Stimulated activated CD8-positive, alpha-beta memory T cell treated with anti-CD3 and anti-CD28 coated beads, Interleukin-2, amount 100 ng/mL, for 1 hour (primary cell): Measurements from ENCODE around the gene APCDD1L.
"Not testable (repeated sequence)": the region's sequence is repeated elsewhere in the genome, so short reads cannot be mapped to it uniquely, and the experiment has no call there.

ENCODE experiments used
- DNase-seq, 2 donors: peaks; one replicate each; pipeline ENCODE4 v3.0.0-alpha.2; 2020; ENCODE audit warnings: low read depth in 2 of 2

Gene APCDD1L

GRCh38 chr20:58545565-58546415 lies 30.6 kb upstream of the APCDD1L start:
- no peak for DNase-seq

DNA sequence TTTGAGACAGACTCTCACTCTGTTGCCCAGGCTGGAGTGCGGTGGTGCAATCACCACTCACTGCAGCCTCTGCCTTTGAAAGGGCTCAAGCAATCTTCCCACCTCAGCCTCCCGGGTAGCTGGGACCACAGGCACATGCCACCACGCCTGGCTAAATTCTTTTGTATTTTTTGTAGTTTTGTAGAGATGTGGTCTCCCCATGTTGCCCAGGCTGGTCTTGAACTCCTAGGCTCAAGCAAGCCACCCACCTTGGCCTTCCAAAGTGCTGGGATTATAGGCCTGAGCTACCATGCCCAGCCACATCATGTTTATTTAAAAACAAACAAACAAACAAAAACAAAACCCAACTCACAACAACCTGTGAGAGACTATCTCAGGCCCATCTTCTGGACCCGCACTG lies 29.7 kb upstream of the APCDD1L start:
- DNase-seq, result no peak

DNA sequence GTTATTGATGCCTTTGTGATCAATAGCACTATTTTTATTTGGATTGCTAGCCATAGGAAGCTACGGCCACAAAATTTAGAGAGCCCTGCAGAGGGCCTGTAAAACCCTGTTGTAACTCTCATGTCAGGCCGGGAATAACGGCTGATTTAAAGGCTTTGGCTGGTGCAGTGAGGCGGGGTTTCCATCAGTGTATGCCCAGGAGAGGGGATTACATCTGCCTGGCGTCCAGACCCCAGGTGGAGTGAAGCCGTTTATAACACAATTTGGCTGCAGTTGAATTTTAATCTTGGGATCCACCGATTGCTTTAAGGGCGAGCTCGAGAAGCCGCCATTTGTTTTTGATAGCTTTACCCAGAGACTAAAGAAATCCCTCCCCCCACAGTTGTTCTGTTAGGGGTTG lies 29.1 kb upstream of the APCDD1L start:
- DNase-seq, result no peak

DNA sequence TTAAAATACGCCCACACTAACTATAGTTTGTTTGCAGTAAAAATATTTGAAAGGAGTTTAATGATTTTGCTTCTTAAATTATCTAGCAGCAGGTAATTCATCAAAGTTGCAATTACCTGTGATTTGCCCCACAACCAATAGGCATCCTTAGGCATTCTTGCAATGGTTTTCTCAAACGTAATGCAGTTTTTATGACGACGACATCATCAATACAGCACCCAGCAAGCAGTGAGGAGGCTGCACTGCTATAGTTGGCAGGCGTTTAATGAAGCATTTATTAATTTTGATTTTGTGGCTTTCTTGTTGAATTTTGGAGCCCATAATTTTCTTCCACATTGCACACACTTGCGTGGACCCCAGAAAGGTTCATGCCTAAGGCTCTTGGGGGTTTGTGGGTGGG lies 28.1 kb upstream of the APCDD1L start:
- DNase-seq, result no peak

GRCh38 chr20:58542411-58543095 lies 27.4 kb upstream of the APCDD1L start:
- no peak for DNase-seq

DNA sequence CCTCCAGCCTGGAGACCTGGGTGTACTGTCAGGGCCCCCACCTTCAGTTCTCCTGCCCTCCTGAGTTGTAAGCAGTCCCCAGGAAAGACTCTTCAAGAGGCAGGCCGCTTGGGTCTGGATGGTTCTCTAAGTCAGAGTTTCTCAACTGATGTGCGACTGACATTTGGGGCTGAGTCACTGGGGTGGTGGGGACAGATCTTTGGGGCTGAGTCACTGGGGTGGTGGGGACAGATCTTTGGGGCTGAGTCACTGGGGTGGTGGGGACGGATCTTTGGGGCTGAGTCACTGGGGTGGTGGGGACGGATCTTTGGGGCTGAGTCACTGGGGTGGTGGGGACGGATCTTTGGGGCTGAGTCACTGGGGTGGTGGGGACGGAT lies 26.8 kb upstream of the APCDD1L start:
- DNase-seq, result not testable (repeated sequence)

DNA sequence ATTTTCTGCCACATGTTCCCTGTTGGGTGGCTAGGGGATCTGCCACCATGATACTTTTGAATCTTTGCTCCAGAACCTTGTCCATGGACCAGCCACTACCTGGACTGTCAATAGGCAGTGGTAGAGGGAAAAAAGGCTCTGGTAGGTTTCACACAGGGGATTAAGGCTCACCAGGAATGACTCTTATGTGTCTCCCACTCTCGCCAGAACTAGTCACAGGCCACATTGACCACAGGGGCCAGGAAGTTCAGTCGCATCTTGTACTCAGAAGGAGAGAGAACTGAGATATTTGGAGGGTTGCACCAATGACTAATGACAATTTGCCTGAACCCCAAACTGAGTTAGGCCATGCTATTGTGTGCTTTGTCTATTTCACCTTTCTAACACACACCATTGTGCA lies 23.6 kb upstream of the APCDD1L start:
- DNase-seq, result no peak

- no peak for DNase-seq
Observed at GRCh38 chr20:58537831-58538230, 22.6 kb upstream of the APCDD1L start.

- no peak for DNase-seq
Observed at GRCh38 chr20:58536289-58536688, 21.1 kb upstream of the APCDD1L start.

DNA sequence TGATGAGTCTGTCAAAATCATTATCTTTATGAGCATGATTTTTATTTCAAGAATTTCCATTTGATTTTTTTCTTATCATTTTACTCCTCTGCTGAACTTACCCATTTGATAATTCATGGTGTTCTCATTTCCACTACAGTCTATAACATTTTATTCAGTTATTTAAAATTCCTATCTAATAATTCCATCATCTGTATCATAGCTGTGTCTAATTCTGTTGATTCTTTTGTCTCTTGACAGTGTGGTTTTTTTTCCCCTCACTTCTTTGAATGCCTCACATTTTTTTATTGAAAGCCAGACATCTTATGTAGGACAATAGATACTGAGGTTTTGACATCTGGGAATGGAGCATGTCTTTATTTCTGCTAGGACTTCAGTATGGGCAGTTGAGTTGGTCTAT lies 16.5 kb upstream of the APCDD1L start:
- DNase-seq, result no peak

GRCh38 chr20:58531063-58531462 lies 15.9 kb upstream of the APCDD1L start:
- DNase-seq, result no peak

DNA sequence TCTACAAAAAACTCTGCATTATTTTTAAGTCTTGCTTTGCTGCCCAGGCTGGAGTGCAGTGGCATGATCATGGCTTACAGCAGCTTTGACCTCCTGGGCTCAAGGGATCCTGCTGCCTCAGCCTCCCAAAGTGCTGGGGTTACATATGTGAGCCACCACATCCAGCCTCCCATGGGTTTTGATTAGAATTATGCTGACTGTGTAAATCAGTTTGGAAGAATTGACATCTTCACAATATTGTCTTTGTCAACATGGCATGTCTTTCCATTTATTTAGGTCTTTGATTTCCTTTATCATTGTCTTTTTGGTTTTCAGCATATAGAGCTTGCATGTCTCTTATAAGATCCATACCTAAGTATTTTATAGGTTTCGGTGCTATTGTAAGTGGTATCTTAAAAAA lies 13.2 kb upstream of the APCDD1L start:
- DNase-seq, result no peak

GRCh38 chr20:58526411-58526810 lies 11.2 kb upstream of the APCDD1L start:
- DNase-seq, result no peak

DNA sequence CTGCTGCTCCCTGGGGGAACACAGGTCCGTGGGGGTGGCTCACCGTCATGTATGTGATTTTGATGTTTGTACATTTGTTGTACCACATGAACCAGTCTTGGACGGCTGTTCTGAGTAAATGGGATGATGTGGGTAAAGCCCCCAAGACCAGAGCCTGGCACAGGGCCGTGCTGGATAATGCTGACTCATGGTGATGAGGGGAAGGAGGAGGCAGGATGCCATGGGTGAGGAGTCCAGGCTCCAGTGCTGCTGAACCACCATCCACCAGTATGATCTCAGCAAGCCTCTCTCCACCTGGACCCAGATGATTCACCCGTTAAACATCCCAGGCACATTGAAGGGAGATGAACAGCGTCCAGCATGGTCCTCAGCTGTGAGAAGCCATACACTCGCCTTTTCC lies 9.6 kb upstream of the APCDD1L start:
- no peak for DNase-seq

GRCh38 chr20:58523971-58524315 lies 8.7 kb upstream of the APCDD1L start:
- no peak for DNase-seq

DNA sequence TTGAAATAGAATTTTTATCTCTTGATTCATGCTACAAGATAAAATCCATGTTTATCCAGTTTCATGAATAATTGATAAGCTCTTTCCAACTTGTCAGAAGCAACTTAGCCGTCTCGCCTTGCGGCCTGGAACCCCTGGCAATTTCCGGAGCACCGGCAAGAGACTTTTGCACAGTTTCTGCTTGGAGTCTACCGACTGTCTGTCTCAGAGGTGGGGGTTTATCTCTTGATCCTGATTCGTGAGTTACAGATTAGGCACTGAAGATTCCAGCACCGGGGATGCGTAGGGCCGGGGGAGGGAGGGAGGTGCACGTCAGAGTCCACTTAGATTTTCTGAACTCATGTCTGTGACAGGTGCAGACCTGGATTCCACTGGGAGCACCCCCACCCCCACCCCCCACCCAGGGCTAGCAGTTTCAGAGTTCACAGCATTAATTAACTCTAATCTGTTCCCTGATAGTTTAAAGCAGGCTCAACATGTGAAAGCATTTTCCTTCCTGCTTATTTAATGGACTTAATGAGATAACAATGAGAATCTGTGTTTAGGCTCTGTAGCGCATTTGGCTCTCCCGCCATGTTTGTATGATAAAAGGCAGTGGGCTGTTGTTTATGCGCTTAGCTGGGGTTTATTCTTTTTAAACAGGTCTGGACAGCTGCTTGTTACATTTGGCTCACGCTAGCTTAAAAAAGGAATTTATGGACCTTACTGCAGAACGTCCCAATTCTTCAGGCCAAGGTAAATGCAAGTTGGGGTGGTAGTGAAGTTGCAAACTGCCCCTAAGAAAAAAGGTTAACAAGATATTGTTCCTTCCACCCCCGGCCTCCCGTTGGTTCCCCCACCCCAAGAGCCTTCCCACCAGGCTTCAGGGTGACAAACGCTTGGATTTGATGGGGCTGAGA lies 8.1 kb upstream of the APCDD1L start:
- DNase-seq, result no peak

DNA sequence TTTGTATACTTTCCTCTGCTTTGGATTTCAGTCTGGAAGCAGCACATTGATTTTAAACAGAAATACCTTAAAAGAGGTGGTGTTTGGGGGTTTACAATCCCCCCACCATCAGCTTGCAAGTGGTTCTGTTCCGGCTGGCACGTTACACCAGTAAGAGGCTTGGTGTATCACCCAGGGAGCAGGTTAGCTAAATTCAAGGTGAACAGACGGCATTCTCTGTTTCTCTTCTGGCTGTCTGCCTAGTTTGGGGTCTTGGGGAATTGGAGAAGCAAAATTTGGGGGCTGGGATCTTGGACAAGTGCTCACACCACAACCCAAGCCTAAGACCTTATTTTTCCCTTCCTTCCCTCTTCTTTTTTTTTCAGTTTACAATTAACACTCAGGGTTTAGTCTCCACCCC lies 7.5 kb upstream of the APCDD1L start:
- no peak for DNase-seq

DNA sequence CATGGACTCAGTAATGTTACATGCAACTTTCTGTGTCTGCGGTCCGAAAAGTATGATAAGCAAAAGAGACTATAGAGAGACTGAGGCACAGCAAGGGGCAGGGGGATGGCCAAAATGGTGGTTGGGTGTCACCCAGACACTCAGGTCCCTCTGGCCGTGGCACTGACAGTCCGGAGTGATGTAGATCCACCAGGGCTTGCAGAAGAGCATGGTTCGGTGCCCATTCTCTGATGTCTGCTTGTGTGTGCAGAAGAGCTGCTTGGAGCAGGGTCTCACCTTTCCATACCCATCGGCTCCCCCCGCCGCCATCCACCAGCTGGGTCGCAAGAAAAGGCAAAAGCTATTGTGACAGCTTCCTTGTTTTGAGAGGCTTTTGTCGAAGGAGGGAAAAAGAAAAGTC lies 6.6 kb upstream of the APCDD1L start:
- DNase-seq, result no peak

DNA sequence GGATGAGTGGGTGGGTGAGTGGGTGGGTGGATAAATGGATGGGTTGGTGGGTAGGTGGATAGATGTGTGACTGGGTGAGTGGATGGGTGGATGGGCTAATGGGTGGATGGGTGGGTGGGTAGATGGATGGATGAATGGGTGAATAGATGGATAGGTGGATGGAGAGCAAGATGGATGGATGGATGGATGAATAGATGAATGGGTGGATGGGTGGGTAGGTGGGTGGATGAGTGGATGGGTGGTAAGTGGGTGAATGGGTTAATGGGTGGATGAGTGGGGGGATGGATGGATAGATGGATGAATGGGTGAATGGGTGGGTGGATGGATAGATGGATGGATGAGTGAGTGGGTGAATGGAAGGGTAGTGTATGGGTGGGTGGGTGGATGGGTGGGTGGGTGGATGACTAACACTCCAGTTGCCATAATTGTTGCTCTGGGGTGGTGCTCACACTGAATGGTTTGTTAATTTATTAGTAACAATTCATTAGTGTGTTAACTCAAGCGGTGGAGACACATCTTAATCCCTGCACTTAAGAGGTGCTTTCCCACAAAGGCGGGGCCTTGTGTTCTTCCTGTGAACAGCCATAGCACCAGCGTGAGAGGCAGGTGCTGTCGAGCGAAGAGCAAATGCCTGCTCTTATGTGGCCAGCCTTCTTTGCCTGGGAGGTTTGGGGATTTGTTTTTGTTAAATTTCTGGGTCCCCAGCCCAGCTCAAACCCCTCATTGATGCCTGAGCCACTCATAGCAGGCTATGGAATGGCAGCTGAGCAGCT lies 4.9 kb upstream of the APCDD1L start:
- DNase-seq, result no peak

GRCh38 chr20:58518896-58519593 lies 3.8 kb upstream of the APCDD1L start:
- no peak for DNase-seq

DNA sequence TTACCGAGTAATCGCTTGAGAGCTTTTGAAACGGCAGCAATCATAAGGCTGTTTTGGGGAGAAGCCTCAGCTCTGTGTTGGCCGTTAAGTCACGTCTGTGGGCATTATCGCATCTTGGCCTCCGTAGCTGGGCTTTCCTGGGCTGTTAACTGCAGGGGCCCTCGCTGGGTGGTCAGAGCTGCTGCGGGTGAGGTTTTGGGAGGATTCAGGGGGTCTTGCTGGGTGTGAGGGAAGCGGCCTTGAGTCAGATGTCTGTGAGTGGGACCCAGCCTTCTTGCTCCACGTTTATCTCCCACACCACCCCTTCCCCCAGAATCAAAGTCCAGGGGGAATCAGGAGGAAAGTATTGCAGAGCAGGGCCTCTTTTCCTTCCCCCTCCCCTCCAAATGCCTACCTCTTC lies 3.2 kb upstream of the APCDD1L start:
- no peak for DNase-seq
